H1 (cell line): Measurements from ENCODE around the gene AFF2.

Experiments
- CTCF ChIP-seq, 3 experiments: IDR thresholded peaks; 1 replicate in 2 of 3; 2 replicates in 1 of 3; pipeline versions ENCODE4 v1.5.1 to v1.6.1; 2011; ENCODE audit warnings: low read length in 3 of 3, mild to moderate bottlenecking in 3 of 3, inconsistent platforms in 2 of 3, low read depth in 1 of 3, moderate library complexity in 1 of 3; ENCODE audit not compliant: insufficient read depth in 1 of 3; ENCODE audit errors: control extremely low read depth in 1 of 3
- POLR2A ChIP-seq, 2 experiments: IDR thresholded peaks; 1 replicate in 1 of 2; 2 replicates in 1 of 2; pipeline ENCODE4 v1.6.1; 2011; ENCODE audit warnings: low read depth in 2 of 2, low read length in 2 of 2, mild to moderate bottlenecking in 2 of 2; ENCODE audit errors: control extremely low read depth in 1 of 2
- RFX5 ChIP-seq: IDR thresholded peaks from 2 replicates; pipeline ENCODE4 v1.6.1; 2011; ENCODE audit warnings: low read depth, low read length, improper control_type of control experiment, borderline replicate concordance
- SP1 ChIP-seq: IDR thresholded peaks from 2 replicates; pipeline ENCODE4 v1.6.1; 2011; ENCODE audit warnings: low read depth, low read length
- USF2 ChIP-seq: IDR thresholded peaks from 2 replicates; pipeline ENCODE4 v1.6.1; 2011; ENCODE audit warnings: low read length, improper control_type of control experiment

- no peak for TF ChIP-seq POLR2A (IDR thresholded peaks at IDR 0.05; ENCODE audit: control extremely low read depth in 1 of 2, low read depth in 2 of 2, low read length in 2 of 2)
- no peak for TF ChIP-seq RFX5
- TF ChIP-seq SP1, result no peak
- no peak for TF ChIP-seq CTCF (IDR thresholded peaks at IDR 0.05; ENCODE audit: control extremely low read depth in 1 of 3, insufficient read depth in 1 of 3, low read depth in 1 of 3, low read length in 3 of 3)
- no peak for TF ChIP-seq USF2
Observed at GRCh38 chrX:148618470-148619445, 118.3 kb downstream of the AFF2 start.
